8988T (cell line): ENCODE results near the gene CA10.

Experiments
- DNase-seq: peaks from one replicate; pipeline ENCODE4 v3.0.0; 2011

CA10 gene

GRCh38 chr17:52158450-52159042 lies at the start of gene CA10:
Gene CA10, minus strand, starts transcription at chr17:52158714.
- no peak for DNase-seq

- DNase-seq, result no peak
Measured at GRCh38 chr17:52207796-52208195, 49.3 kb upstream of the CA10 start.

GRCh38 chr17:52202520-52203080 lies 44.1 kb upstream of the CA10 start:
- DNase-seq, result no peak

GRCh38 chr17:52201767-52202519 lies 43.4 kb upstream of the CA10 start:
- no peak for DNase-seq

GRCh38 chr17:52191491-52191890 lies 33.0 kb upstream of the CA10 start:
- DNase-seq, result no peak

- DNase-seq, result no peak
Measured at GRCh38 chr17:52181782-52182181, 23.3 kb upstream of the CA10 start.

GRCh38 chr17:52178012-52178411 lies 19.5 kb upstream of the CA10 start:
- DNase-seq, result no peak

- no peak for DNase-seq
Measured at GRCh38 chr17:52170963-52171572, 12.6 kb upstream of the CA10 start.

GRCh38 chr17:52160136-52160567 lies 1.6 kb upstream of the CA10 start:
- DNase-seq, result no peak

- no peak for DNase-seq
Measured at GRCh38 chr17:52159246-52160135, 977 bp upstream of the CA10 start.

GRCh38 chr17:52157603-52158449 lies 688 bp downstream of the CA10 start:
- no peak for DNase-seq

GRCh38 chr17:52156576-52157570 lies 1.6 kb downstream of the CA10 start:
- peak; percentile 20 for DNase-seq

GRCh38 chr17:52155301-52155700 lies 3.2 kb downstream of the CA10 start:
- DNase-seq, result no peak

- DNase-seq, result no peak
Measured at GRCh38 chr17:52154466-52154865, 4.0 kb downstream of the CA10 start.

GRCh38 chr17:52150935-52151334 lies 7.6 kb downstream of the CA10 start:
- no peak for DNase-seq

GRCh38 chr17:52149626-52150025 lies 8.9 kb downstream of the CA10 start:
- DNase-seq, result no peak

- no peak for DNase-seq
Measured at GRCh38 chr17:52148969-52149351, 9.6 kb downstream of the CA10 start.

GRCh38 chr17:52148288-52148968 lies 10.1 kb downstream of the CA10 start:
- no peak for DNase-seq

GRCh38 chr17:52147872-52148271 lies 10.6 kb downstream of the CA10 start:
- DNase-seq, result no peak

- no peak for DNase-seq
Measured at GRCh38 chr17:52147431-52147830, 11.1 kb downstream of the CA10 start.
